GM18517 (cell line): ENCODE results near the gene MLKL.

Source experiments
- ATAC-seq: cut with Tn5 transposase; IDR thresholded peaks from one replicate; pipeline ENCODE4 v1.9.1; 2021; ENCODE audit warnings: mild to moderate bottlenecking, moderate library complexity; ENCODE audit not compliant: unreplicated experiment

MLKL gene

DNA sequence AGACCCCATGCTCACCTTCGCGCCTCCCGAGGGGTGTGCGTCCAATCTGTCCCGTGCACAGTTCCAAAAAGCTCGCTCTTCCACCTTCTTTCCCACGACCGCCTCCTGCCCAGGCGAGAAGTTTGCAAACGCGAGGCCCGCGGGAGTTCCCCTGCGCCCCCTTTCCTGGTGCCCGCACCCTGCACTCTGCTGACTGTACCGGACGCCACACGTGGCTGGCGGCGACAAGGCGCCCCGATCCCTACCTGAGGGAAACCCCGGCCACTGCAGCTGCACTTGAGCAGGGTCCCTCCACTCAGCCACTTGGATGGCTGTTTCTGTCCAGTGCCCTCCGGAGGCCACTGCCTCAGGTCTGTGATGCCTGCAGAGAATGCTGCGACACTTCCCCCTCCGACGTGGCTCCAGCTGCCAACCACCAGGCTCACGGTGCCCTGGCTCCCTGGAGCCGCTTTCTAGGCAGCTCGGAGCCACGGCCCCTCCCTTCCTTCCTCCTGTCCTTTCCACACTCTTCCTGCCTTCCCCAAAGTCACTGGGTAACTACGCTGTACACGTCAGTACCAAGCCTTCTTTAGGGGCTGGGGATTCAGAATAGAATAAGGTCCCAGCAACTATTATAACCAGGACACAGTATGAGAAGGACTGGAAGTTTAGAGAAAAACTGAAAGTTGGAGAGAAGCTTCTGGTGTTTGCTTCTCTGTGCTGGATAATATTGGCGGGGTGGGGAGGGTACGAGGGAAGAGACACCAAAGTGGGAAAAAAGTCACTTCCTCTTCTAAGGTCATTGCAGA, at the start of gene MLKL:
Gene MLKL, minus strand, starts transcription at position 425 of the 788 bp plus-strand sequence. CDS start 5,105 bp downstream, outside the sequence.
- ATAC-seq = no peak

DNA sequence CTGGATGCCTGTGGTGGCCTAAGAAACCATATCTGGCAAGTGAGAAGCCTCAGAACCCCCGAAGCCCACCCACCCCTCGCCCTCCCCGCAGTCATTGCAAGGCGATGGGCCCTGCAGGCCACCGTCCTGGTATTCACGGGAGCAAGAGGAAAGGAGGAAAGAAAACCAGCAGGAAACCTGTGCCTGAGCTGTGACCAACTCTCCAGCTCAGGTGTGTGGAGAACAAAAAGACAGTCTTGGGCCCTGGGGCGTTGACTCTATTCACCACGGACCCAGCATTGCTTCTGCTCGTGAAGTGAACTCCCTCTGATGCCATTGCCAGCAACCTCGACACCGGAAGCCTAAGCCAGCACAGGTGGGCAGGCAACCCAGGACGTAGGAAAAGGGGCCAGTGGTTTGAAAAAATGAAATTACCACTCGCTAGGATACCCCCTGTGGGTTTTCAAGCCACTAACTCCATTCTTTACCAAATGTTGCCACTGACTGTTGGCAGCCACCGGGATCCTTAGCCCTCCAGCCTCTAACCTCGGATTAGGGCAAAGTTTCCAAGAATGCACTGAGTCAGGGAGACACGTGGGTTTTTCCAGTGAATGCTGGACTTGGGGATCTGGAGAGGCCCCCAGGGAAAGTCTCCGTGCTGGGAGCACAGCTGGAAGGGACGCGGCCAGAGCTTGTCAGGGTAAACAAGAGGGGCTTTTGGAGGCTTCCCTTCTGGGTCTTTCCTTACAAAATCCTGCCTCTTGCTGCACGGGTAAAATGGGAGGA, 48.8 kb upstream of the MLKL start:
- no peak for ATAC-seq

DNA sequence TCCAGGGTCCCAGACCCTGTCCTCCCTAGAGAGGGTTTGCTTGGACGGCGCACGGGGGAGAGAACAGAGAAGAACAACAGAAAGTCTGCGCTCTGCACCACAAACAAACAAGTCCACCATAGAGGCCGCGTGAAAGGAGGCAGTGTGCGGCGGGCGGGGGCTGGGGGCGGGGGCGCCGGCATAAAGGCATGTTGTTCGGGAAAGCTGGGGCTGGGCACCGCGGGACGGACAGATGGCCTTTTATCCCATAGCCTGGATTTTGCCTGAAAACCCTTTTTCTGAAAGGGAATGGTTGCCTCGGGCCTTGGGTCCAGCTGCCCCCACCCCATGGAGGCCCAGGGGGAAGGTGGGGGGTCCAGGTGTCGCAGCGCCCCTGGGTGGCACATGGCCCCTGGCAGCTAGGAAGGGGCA, 48.0 kb upstream of the MLKL start:
- no peak for ATAC-seq

DNA sequence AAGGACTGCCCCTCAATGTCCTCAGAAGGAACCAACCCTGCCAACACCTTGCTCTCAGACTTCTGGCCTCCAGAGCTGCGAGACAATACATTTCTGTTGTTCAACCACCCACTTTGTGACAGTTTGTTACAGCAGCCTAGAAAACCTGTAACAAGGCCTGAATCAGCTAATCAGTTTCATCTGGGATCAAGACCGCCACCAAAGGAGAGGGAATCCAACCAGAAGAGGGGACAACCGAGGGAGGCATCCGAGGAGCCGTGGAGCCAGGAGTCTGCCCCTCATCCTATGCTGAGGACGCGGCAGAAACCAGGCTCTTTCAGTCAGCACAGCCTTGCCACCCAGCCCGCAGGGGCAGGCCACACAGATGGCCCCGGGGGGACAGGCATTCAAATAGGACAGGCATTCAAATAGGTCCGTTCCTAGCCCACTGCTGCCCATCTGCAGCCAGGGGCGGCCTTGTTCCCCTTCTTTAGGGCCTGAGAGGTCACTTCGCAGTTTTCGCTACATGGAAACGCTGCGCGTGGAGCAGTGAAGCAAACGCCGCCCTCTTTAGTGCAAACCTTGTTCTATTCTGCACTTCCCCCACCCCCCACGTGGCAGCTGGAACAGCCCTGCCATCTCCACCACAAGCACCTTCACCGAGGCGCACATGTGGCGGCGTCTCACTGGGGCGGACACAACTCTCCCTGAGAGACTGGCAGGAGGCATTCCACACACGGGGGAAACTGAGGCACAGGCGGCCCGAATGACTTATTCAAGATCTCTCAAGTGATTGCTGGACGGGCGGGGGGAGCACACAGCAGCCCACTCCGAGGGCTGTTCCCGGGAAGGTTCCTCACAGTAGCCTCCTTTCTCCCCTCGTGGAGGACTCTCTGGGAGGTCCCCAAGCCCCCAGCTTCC, 47.3 kb upstream of the MLKL start:
- ATAC-seq = no peak

DNA sequence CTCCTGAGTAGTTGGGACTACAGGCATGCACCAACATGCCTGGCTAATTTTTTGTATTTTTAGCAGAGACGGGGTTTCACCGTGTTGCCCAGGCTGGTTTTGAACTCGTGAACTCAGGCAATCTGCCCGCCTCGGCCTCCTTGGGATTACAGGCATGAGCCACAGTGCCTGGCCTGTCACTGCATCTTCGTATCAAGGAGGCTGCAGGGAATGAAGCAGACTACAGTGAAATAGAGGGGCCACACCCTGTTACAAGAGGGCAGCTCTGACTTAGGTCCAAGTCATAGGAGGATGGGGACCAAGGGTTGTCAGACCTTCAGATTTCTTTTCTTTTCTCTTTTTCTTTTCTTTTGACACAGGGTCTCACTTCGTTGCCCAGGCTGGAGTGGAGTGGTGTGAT, 45.3 kb upstream of the MLKL start:
- no peak for ATAC-seq

DNA sequence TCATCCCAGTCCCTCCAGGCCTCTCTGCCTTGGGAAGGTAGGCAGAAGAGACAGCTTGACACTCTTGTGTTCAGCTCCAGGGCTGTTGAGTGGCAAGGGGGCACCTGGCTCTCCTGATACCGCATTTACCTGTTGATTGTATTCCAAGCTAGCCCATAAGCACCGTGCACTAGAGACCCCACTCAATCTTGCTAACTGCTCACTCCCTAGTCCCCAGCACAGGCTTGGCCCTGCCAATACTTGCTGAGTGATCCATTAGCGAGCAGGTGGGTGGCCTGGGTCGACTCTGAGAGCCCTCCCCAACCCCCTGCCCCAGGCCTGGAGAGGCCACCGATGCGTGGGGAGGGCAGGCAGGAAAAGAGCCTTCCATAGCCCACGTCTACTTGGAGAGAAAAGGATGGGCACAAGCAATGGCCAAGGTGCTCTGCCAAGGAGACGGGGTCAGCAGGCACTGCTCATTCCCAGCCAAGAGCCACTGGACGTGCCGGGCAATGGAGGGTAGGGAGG, 44.5 kb upstream of the MLKL start:
- ATAC-seq = no peak

DNA sequence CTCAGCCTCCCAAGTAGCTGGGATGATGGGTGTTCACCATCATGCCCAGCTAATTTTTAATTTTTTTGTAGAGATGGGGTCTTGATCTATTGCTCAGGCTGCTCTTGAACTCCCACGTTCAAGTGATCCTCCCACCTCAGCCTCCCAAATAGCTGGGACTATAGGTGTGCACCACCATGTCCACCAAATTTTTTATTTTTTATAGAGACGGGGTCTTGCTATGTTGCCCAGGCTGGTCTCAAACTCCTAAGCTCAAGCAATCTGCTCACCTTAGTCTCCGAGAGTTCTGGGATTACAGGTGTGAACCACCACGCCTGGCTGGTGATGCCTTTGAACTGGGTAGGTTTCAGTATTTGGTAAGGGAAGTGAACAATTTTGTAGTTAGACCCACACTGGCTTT, 43.9 kb upstream of the MLKL start:
- ATAC-seq = no peak

DNA sequence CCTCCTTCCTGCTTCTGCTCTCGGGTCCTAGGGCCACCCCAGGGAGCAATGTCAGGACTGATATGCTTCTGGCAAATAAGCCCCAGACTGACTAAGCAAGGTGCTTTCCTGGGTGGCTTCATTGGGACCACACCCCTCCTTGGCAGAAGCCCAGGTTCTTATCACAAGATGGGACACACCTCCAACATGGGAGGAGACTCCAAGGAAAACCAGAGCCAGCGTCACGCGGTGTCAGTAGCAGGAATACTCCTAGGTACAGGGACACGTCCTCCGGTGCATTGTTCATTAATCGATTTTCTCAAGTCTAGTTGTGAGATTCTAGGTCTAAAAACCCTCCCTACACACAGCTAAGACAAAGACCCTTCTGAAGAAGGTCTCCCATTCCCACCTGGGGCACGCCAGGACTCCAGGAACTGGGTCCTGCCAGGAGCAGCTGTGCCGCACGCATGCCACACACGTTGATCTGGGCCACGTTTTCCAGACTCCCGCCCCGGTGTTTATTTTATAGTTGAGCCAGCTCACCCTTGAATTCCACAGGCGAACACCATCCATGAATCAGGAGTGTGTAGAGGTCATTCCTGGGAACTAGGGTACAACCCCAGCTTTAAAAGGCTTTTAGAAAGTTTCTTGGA, 43.1 kb upstream of the MLKL start:
- no peak for ATAC-seq

DNA sequence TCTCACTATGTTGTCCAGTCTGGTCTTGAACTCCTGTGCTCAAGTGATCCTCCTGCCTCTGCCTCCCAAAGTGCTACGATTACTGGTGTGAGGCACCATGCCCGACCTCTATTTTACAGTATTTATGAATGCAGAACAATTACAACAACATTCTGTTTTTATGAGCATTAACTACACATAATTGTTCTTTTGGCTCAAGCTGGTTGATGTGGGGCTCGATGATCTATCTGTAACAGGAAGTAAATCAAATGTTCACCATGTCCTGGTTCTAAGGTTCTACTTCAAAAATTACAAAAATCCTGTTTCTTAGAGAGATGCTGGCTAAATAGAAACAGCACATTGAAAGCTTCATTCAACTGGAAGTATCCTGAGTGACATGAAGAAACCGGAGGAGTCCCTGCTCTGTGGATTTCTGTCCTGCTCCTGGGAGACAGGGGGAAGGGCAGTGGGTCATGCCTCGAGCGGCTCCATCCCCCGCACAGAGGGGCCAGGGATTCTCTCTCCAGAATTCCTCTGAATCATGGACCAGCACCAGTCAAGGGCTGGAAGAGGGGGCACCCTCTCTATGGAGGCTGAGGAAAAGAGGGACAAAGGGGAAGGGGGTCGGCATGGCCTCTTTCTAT, 42.5 kb upstream of the MLKL start:
- ATAC-seq = no peak

DNA sequence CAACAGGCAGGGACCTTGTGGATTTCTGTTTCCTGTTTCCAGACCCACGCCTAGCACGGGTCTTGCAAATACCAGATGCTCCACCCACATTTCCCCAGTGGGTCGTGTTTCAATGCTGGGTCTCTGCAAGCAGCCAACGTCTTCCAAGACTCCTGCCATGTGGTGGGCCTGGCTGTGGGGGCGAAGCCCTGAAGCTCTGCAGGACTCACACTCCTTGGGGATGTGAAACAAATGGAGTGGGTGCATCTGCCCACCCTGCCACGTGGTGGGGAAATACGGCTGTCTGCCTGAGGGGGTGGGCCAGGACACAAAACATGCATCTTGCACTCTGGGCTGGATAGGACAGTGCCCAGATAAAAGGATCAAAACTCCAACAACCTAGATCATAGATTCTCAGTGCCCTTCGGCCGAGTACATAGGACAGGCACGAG, 41.4 kb upstream of the MLKL start:
- ATAC-seq = no peak

DNA sequence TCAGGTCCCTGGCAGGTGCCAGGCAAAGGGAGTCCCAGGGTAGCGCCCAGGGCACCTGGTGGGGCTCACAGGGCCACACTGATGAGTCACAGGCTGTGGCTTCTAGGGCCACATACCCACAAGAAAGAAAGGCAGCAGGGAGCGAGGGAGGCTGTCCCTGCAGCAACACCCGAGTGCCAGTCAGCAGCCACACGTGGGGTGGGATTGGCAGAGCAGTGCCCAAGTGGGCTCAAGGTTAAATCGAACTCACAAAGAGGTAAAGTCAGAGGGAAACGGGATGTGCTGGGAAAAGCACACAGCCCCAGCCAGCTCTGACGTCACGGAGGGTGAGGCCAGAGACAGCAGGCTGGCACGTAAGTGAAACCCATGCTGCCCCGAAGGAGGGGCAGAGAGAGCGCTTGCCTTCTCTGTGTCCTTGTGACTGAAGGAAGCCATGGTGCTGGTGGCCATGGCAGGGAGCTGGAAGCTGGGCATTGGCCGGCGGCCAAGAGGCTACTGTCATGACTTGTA, 40.2 kb upstream of the MLKL start:
- no peak for ATAC-seq

DNA sequence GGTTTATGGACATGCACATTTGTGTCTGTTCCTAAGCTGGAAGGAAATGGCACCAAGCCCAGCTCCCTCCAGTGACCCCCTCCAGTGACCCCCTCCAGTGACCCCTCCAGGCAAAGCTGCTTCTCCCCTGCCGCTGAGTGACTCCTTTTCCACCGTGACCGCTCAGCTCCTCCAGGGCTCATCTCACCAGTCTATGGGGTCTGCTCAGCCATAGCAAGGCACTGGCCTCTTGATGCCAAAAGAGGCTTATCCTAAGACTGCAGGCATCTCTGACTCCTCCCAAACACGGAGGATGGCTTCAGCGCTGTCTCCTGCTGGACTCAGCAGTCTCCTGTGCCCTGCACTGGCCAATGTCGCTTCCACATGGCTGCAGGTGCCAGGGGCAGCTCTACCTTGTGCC, 38.6 kb upstream of the MLKL start:
- ATAC-seq = no peak

DNA sequence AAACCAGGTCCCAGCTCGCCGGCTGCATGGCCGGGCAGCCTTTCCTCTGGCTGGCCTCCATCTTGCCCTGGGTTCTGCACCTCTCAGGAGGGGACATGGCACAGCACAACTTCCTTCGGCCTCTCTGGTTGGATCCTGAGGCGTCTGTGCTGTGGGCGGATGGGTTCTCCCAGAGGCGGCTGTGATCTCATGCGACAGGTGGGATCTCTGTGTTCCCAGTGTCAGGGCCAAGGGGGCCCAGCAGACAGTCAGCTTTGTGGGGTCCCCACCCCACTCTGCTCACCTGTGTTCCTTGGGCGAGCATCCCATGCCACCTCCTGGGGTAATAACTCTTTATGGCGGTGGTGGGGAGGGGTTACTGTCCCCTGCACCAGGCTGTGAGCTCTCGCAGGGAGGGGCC, 38.2 kb upstream of the MLKL start:
- ATAC-seq = no peak

DNA sequence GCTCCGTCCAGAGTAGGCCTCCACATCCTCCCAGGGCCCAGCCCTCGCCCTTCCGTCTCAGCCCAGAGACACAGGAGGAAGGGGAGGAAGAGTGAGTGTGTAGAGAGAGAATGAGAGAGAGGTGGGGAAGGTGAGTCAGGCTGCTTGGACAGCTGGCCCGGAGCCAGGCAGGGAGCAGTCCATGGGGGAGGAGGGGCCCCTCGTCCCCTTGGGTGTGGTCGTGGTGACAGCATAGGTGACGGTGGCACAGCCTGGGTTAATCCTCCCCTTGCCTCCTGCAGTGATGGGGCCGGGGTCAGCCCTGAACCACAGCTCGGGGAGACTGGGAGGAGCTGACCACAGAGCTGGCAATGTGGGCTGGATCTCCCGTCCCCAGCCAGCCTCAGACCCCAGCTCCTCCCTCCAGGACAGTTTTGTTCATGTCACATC, 37.5 kb upstream of the MLKL start:
- no peak for ATAC-seq

DNA sequence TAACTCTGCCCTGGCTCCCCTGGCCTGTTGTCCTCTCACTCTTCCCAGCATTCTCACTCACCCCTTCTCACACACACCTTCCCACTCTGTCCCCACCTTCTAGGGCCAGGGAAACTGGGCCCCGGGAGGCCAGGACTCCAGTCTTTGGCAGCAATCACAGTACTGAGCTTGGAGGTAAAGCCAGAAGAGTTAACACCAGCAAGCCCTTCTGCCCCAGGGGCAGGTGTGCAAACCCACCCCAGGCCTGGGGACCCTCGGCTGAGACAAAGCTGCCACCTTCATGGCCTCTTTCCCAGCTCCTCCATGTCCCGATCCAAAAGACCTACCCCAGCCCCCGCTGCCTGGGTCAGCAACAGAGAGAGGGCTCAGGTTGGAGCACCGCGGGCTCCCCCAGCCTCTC, 36.9 kb upstream of the MLKL start:
- ATAC-seq = no peak

DNA sequence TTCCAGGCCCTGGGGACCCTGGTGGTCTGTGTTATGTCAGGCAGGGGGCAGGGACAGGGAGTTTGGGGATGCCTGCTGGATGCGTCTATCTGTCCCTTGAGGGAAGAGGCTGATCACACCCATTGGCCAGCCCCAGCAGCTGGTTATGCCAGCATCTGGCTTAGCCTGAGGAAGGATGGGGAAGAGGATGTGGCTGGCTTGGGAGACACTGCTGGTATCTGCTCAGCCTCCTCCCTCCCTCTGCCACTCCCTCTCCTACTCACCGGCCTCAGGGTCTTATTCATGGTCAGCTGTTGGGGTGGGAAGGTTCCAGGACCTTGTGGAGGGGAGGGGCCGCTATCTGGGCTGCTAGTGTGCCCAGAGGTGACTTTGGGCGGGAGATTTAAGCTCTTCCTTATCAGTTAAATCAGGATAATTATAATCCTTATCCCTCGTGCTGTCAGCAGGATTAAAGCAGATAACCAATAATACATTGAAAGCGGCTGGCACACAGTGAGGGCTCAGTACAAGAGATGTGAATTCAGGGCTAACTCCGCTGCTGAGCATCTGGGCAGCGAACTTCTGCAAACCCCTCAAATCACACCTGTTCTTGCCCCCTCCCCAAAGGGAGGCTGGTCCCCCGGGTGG, 36.0 kb upstream of the MLKL start:
- ATAC-seq = no peak

DNA sequence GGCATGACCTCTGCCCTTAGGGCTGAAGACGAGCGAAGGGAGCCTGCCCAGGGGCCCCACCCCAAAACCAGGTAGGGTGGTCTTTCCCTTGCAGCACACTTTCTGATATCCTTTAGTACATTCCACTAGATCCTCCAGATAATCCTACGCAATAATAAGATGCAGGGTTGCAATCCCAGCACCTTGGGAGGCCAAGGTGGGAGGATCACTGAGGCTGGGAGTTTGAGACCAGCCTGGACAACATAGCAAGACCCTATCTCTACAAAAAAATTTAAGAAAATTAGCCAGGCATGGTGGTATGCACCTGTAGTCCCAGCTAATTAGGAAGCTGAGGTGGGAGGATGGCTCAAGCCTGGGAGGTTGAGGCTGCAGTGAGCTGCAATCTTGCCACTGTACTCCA, 34.9 kb upstream of the MLKL start:
- no peak for ATAC-seq

DNA sequence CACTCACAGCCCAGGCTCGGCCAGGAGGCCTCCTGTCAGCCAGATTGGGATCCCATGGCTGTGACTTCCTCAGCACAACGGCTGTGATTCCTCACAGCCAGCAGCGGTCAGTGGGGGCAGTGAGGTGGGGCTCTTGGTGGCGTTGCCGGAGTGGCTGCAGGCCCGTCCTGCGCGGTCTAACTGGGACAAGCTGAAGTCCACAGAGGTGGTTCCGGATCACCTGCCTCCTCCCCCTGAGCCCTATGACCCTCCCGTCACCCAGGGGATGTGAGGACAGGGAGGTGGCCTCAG, 34.4 kb upstream of the MLKL start:
- no peak for ATAC-seq

DNA sequence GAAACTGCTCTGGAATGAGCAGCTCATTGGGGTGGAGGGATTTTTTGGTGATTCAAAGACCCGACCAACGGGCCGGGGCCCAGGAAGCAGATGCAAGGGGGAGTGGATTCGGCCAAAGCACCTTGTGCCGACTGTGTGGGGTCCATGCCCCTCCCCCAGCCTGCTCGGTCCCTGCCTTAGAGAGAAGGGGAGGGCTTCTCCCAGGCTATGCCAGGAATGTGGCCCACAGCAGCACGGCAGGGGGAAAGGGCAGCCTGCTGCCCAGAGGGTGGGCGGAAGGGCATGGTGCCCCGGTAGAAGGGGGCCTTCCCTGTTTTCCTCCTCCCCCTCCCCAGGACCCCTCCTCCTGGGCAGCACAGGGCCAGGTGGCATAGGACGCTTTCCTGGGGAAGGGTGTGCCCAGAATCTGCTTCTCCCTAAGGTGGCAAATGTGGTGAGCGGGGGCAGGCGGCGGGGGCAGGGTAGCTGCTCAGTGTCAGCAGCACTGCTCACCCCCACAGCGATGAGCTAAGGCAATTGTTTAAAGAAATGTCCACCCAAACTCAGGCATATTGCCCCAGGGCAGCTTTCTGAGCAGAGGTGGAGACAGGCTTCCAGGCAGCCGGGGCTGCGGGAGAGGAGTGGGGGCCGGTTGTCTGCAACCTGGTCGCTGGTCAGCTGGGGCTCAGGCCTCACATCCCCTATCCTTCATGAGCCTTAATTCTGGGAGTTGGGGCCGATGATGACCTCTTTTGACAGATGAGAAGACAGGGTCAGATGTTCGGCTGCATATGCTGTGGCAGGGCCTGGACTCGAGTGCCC, 33.9 kb upstream of the MLKL start:
- no peak for ATAC-seq
